Measurements from ENCODE around the gene SKIC2.
"Not testable (repeated sequence)": the region's sequence is repeated elsewhere in the genome, so short reads cannot be mapped to it uniquely, and the experiment has no call there.

The SKIC2 gene

GRCh38 chr6:31969712-31970603 lies 11.0 kb downstream of the SKIC2 start:
- DNase-seq: no peak

- DNase-seq: no peak
These were observed 11.8 kb downstream of the SKIC2 start for GRCh38 chr6:31970604-31971271.

GRCh38 chr6:31971279-31971992 lies 12.5 kb downstream of the SKIC2 start:
- no peak for DNase-seq

GRCh38 chr6:31971993-31972708 lies 13.2 kb downstream of the SKIC2 start, which contains the start of gene DXO:
TSS of gene DXO (minus strand) at chr6:31972138. CDS start at chr6:31971675, 463 bp downstream.
- peak; percentile 99 for DNase-seq

- no peak for DNase-seq
These were observed 13.9 kb downstream of the SKIC2 start for GRCh38 chr6:31972709-31973350.

GRCh38 chr6:31976065-31976464 lies 17.1 kb downstream of the SKIC2 start:
- DNase-seq: not testable (repeated sequence)

GRCh38 chr6:31977816-31978431 lies 18.9 kb downstream of the SKIC2 start:
- no peak for DNase-seq

- DNase-seq: no peak
These were observed 19.9 kb downstream of the SKIC2 start for GRCh38 chr6:31978831-31979230.

GRCh38 chr6:31979238-31979898 lies 20.4 kb downstream of the SKIC2 start:
- DNase-seq: no peak

- not testable (repeated sequence) for DNase-seq
These were observed 21.4 kb downstream of the SKIC2 start for GRCh38 chr6:31980195-31980876.

- not testable (repeated sequence) for DNase-seq
These were observed 22.0 kb downstream of the SKIC2 start for GRCh38 chr6:31980998-31981397.

GRCh38 chr6:31981744-31982143 lies 22.8 kb downstream of the SKIC2 start, which contains the start of gene C4A:
TSS of gene C4A (plus strand) at chr6:31982057. CDS start at chr6:31982108, 51 bp downstream.
- DNase-seq: not testable (repeated sequence)

GRCh38 chr6:31989363-31989762 lies 30.4 kb downstream of the SKIC2 start:
- not testable (repeated sequence) for DNase-seq

- not testable (repeated sequence) for DNase-seq
These were observed 35.4 kb downstream of the SKIC2 start for GRCh38 chr6:31994421-31994820.

- not testable (repeated sequence) for DNase-seq
These were observed 37.4 kb downstream of the SKIC2 start for GRCh38 chr6:31996385-31996784.

- DNase-seq: not testable (repeated sequence)
These were observed 43.7 kb downstream of the SKIC2 start for GRCh38 chr6:32002546-32003268.

GRCh38 chr6:32003301-32003700 lies 44.3 kb downstream of the SKIC2 start:
- DNase-seq: not testable (repeated sequence)

- not testable (repeated sequence) for DNase-seq
These were observed 45.4 kb downstream of the SKIC2 start for GRCh38 chr6:32004393-32004792.

- DNase-seq: not testable (repeated sequence)
These were observed 46.0 kb downstream of the SKIC2 start for GRCh38 chr6:32004864-32005537.

Data from stimulated activated CD4-positive, alpha-beta T cell treated with anti-CD3 and anti-CD28 coated beads, Interleukin-1b, Interleukin-23, amount 100 ng/mL, for 48 hours (primary cell).